ENCODE results near the gene CACTIN. TPM values are rescaled to one million over a fixed set of nuclear protein-coding genes. Genes with fewer than 3 reads are reported as not detected.

Gene CACTIN
- total RNA-seq, 1 donor from 2014 or later, result 26.7 TPM

GRCh38 chr19:3655402-3656072 lies 28.9 kb upstream of the CACTIN start:
- peak overlapping the region; percentile 91 for H3K27ac ChIP-seq (ENCODE audit: low read depth, low read length)
- H4K20me1 ChIP-seq (ENCODE audit: insufficient read depth, low read length), result peaks cover 2% of the 10 kb centered on the region
- peaks cover 14% of the 10 kb centered on the region for H3K4me1 ChIP-seq (ENCODE audit: insufficient read depth, low read length)
- Mint-ChIP-seq H3K4me3 (ENCODE audit: unreplicated experiment) (no peak overlapping the region), H3K4me1 (ENCODE audit: low read depth, unreplicated experiment) (no peaks in the 10 kb centered on the region), H3K27me3 (ENCODE audit: low read depth, unreplicated experiment) (no peaks in the 10 kb centered on the region), H3K27ac (ENCODE audit: unreplicated experiment) (peak overlapping the region; percentile 77), H3K36me3 (ENCODE audit: low read depth, unreplicated experiment) (peaks cover 20% of the 10 kb centered on the region), H3K9me3 (ENCODE audit: unreplicated experiment) (no peaks in the 10 kb centered on the region)
- H3K9ac ChIP-seq (ENCODE audit: low read length), result peak overlapping the region; percentile 89
- H3K36me3 ChIP-seq (ENCODE audit: insufficient read depth, low read length), result no peaks in the 10 kb centered on the region
- H2AFZ ChIP-seq (ENCODE audit: low read depth, low read length), result peak overlapping the region; percentile 83
- TF ChIP-seq, protein P1, sequence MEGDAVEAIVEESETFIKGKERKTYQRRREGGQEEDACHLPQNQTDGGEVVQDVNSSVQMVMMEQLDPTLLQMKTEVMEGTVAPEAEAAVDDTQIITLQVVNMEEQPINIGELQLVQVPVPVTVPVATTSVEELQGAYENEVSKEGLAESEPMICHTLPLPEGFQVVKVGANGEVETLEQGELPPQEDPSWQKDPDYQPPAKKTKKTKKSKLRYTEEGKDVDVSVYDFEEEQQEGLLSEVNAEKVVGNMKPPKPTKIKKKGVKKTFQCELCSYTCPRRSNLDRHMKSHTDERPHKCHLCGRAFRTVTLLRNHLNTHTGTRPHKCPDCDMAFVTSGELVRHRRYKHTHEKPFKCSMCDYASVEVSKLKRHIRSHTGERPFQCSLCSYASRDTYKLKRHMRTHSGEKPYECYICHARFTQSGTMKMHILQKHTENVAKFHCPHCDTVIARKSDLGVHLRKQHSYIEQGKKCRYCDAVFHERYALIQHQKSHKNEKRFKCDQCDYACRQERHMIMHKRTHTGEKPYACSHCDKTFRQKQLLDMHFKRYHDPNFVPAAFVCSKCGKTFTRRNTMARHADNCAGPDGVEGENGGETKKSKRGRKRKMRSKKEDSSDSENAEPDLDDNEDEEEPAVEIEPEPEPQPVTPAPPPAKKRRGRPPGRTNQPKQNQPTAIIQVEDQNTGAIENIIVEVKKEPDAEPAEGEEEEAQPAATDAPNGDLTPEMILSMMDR (IDR thresholded peaks at IDR 0.05; ENCODE audit: insufficient read depth, low read depth, low read length), result no peak
- TF ChIP-seq EZH2 (IDR thresholded peaks at IDR 0.05; ENCODE audit: insufficient read depth, low read length), result no peak
- FAIRE-seq (no peak), DNase-seq (ENCODE audit: low read depth) (peak; percentile 91)
- peaks cover 3% of the 10 kb centered on the region for H3K9me3 ChIP-seq (ENCODE audit: insufficient read depth, low read depth, low read length)
- H3K27me3 ChIP-seq (ENCODE audit: insufficient read depth, low read length), result no peaks in the 10 kb centered on the region
- no peaks in the 10 kb centered on the region for H3K79me2 ChIP-seq (ENCODE audit: insufficient read depth, low read length)
- no peak overlapping the region for H3K4me3 ChIP-seq (ENCODE audit: insufficient read depth, low read depth, low read length)
- H3K4me2 ChIP-seq (ENCODE audit: low read length), result peak overlapping the region; percentile 65

GRCh38 chr19:3653865-3654513 lies 27.4 kb upstream of the CACTIN start:
- H3K4me1 ChIP-seq (ENCODE audit: insufficient read depth, low read length), result peaks cover 14% of the 10 kb centered on the region
- H3K4me3 ChIP-seq (ENCODE audit: insufficient read depth, low read depth, low read length), result no peak overlapping the region
- Mint-ChIP-seq H3K27ac (ENCODE audit: unreplicated experiment) (no peak overlapping the region), H3K36me3 (ENCODE audit: low read depth, unreplicated experiment) (peaks cover 18% of the 10 kb centered on the region), H3K9me3 (ENCODE audit: unreplicated experiment) (no peaks in the 10 kb centered on the region), H3K4me1 (ENCODE audit: low read depth, unreplicated experiment) (no peaks in the 10 kb centered on the region), H3K4me3 (ENCODE audit: unreplicated experiment) (no peak overlapping the region), H3K27me3 (ENCODE audit: low read depth, unreplicated experiment) (no peaks in the 10 kb centered on the region)
- no peak overlapping the region for H3K27ac ChIP-seq (ENCODE audit: low read depth, low read length)
- no peaks in the 10 kb centered on the region for H3K27me3 ChIP-seq (ENCODE audit: insufficient read depth, low read length)
- no peaks in the 10 kb centered on the region for H3K79me2 ChIP-seq (ENCODE audit: insufficient read depth, low read length)
- H4K20me1 ChIP-seq (ENCODE audit: insufficient read depth, low read length), result no peaks in the 10 kb centered on the region
- FAIRE-seq (no peak), DNase-seq (ENCODE audit: low read depth) (no peak)
- no peak overlapping the region for H3K4me2 ChIP-seq (ENCODE audit: low read length)
- no peak overlapping the region for H2AFZ ChIP-seq (ENCODE audit: low read depth, low read length)
- H3K9ac ChIP-seq (ENCODE audit: low read length), result no peak overlapping the region
- H3K36me3 ChIP-seq (ENCODE audit: insufficient read depth, low read length), result no peaks in the 10 kb centered on the region
- TF ChIP-seq, protein P1 (IDR thresholded peaks at IDR 0.05; ENCODE audit: insufficient read depth, low read depth, low read length), result no peak
- TF ChIP-seq EZH2 (IDR thresholded peaks at IDR 0.05; ENCODE audit: insufficient read depth, low read length), result no peak
- peaks cover 3% of the 10 kb centered on the region for H3K9me3 ChIP-seq (ENCODE audit: insufficient read depth, low read depth, low read length)

Measured in astrocyte (in vitro differentiated cells and primary cell).